Astrocyte (in vitro differentiated cells and primary cell): Measurements from ENCODE around the gene DDN. TPM values are rescaled to one million over a fixed set of nuclear protein-coding genes. Genes with fewer than 3 reads are reported as not detected.

Source experiments
- DNase-seq: peaks from one replicate; pipeline ENCODE4 v3.0.0-alpha.2; 2010; ENCODE audit warnings: low read depth
- FAIRE-seq: peaks from 2 replicates; lab custom pipeline; 2011; peaks lifted over from hg19 to GRCh38; lab: Jason Lieb, UNC
- H2AFZ ChIP-seq: 2 replicates; pipeline ENCODE4 v1.6.0; 2012; ENCODE audit warnings: low read depth, low read length, inconsistent platforms
- H3K27ac ChIP-seq: 2 replicates; pipeline ENCODE4 v1.5.1; 2011; ENCODE audit warnings: low read depth, low read length, inconsistent platforms
- H3K27me3 ChIP-seq: 2 replicates; pipeline ENCODE4 v1.6.0; 2011; ENCODE audit warnings: low read length, inconsistent platforms; ENCODE audit not compliant: insufficient read depth
- H3K36me3 ChIP-seq: 2 replicates; pipeline ENCODE4 v1.5.1; 2011; ENCODE audit warnings: low read length, inconsistent platforms; ENCODE audit not compliant: insufficient read depth
- H3K4me1 ChIP-seq: 2 replicates; pipeline ENCODE4 v1.5.1; 2011; ENCODE audit warnings: low read length, inconsistent platforms; ENCODE audit not compliant: insufficient read depth
- H3K4me2 ChIP-seq: 2 replicates; pipeline ENCODE4 v1.6.0; 2012; ENCODE audit warnings: low read length, inconsistent platforms
- H3K4me3 ChIP-seq: 2 replicates; pipeline ENCODE4 v1.5.1; 2011; ENCODE audit warnings: low read depth, mild to moderate bottlenecking, low read length, inconsistent platforms; ENCODE audit not compliant: insufficient read depth
- H3K79me2 ChIP-seq: 2 replicates; pipeline ENCODE4 v1.6.0; 2012; ENCODE audit warnings: mild to moderate bottlenecking, low read length, inconsistent platforms; ENCODE audit not compliant: insufficient read depth
- H3K9ac ChIP-seq: 2 replicates; pipeline ENCODE4 v1.6.0; 2012; ENCODE audit warnings: mild to moderate bottlenecking, low read length, inconsistent platforms
- H3K9me3 ChIP-seq: 2 replicates; pipeline ENCODE4 v1.5.1; 2012; ENCODE audit warnings: low read depth, mild to moderate bottlenecking, low read length, inconsistent platforms; ENCODE audit not compliant: insufficient read depth
- H4K20me1 ChIP-seq: 2 replicates; pipeline ENCODE4 v1.6.0; 2012; ENCODE audit warnings: low read length, inconsistent platforms; ENCODE audit not compliant: insufficient read depth
- H3K27ac Mint-ChIP-seq: one replicate; pipeline ENCODE4 v1.8.0; 2021; ENCODE audit warnings: mild to moderate bottlenecking, mixed read lengths; ENCODE audit not compliant: unreplicated experiment
- H3K27me3 Mint-ChIP-seq: one replicate; pipeline ENCODE4 v1.8.0; 2021; ENCODE audit warnings: low read depth, mixed read lengths; ENCODE audit not compliant: unreplicated experiment
- H3K36me3 Mint-ChIP-seq: one replicate; pipeline ENCODE4 v1.8.0; 2021; ENCODE audit warnings: low read depth, mixed read lengths; ENCODE audit not compliant: unreplicated experiment
- H3K4me1 Mint-ChIP-seq: one replicate; pipeline ENCODE4 v1.8.0; 2021; ENCODE audit warnings: low read depth, mixed read lengths; ENCODE audit not compliant: unreplicated experiment
- H3K4me3 Mint-ChIP-seq: one replicate; pipeline ENCODE4 v1.8.0; 2021; ENCODE audit warnings: mild to moderate bottlenecking, moderate library complexity, mixed read lengths; ENCODE audit not compliant: unreplicated experiment
- H3K9me3 Mint-ChIP-seq: one replicate; pipeline ENCODE4 v1.8.0; 2021; ENCODE audit warnings: mild to moderate bottlenecking, mixed read lengths; ENCODE audit not compliant: unreplicated experiment
- EZH2 ChIP-seq: IDR thresholded peaks from 2 replicates; pipeline ENCODE4 v1.6.1; 2012; ENCODE audit warnings: mild to moderate bottlenecking, low read length, inconsistent platforms; ENCODE audit not compliant: insufficient read depth
- total RNA-seq: library from RNA; stranded (reverse); gene quantifications from 2 replicates; pipeline ENCODE4 v1.2.1, GENCODE V29; 2021
- TF ChIP-seq, protein P1 (sequence below): IDR thresholded peaks from 2 replicates; pipeline ENCODE4 v1.5.1; 2011; ENCODE audit warnings: low read depth, mild to moderate bottlenecking, inconsistent platforms, low read length, moderate library complexity; ENCODE audit not compliant: insufficient read depth

Gene DDN
- total RNA-seq, 1 donor from 2014 or later, result 0.50 TPM

DNA sequence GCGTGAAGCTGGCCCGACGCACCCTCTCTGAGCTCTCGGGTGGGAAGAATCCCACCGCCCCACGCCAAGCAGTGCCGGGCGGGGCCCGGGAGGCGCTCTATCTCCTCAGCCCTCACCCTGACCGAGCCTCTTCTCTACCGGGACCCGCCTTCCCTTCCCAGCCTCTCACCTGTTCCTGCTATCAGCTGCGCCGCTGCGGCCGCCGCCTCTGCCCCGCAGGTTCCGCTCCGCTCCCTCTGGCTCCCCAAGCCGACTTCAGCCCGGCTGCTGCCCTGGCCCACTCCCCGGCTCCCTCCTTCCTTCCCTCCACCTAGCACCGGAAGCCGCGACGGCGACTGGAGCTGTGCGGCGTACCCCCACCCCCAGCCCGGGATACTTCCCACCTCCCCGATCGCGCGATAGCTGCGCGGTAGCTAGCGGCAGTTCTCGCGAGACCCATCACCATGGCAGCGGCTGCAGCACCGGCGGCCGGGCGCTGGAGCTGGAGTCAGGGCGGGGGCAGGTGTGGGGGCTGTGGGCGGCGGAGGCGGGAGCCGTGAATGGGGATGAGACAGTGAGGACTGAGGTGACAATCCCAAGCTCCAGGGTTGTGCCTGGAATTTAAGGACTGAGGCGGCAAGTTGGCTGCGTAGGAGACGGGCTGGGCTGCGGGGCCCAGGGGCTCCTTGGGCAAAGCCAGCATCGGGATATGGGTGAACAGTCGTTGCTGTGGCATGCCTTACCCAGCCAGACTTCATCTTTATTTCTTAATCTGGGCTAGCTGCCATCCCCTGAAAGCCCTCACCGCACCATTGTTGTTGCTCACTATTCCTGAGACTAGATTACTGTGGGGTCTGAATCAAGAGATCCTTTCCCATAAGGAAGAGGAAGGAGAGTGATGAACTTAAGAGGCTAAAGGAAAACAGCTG is 41.8 kb downstream of the DDN start, which contains the start of gene ARF3:
Gene ARF3 (minus strand): TSS at position 347 of the 908 bp plus-strand sequence. CDS start 16,392 bp downstream, outside the sequence.
- DNase-seq (peak; percentile 74), FAIRE-seq (no peak)
- TF ChIP-seq, protein P1, sequence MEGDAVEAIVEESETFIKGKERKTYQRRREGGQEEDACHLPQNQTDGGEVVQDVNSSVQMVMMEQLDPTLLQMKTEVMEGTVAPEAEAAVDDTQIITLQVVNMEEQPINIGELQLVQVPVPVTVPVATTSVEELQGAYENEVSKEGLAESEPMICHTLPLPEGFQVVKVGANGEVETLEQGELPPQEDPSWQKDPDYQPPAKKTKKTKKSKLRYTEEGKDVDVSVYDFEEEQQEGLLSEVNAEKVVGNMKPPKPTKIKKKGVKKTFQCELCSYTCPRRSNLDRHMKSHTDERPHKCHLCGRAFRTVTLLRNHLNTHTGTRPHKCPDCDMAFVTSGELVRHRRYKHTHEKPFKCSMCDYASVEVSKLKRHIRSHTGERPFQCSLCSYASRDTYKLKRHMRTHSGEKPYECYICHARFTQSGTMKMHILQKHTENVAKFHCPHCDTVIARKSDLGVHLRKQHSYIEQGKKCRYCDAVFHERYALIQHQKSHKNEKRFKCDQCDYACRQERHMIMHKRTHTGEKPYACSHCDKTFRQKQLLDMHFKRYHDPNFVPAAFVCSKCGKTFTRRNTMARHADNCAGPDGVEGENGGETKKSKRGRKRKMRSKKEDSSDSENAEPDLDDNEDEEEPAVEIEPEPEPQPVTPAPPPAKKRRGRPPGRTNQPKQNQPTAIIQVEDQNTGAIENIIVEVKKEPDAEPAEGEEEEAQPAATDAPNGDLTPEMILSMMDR, result no peak
- no peak for TF ChIP-seq EZH2
- Histone ChIP-seq H3K27ac (peak within 1 kb of the TSS; percentile 74), H3K4me1 (peaks cover 15% of the 10 kb centered on the region), H4K20me1 (peaks cover 39% of the 10 kb centered on the region), H3K27me3 (peaks cover 3% of the 10 kb centered on the region), H2AFZ (peak within 1 kb of the TSS; percentile 90), H3K79me2 (peaks cover 48% of the 10 kb centered on the region), H3K4me2 (peak within 1 kb of the TSS; percentile 93), H3K36me3 (peaks cover 10% of the 10 kb centered on the region), H3K9me3 (no peaks in the 10 kb centered on the region), H3K9ac (peak within 1 kb of the TSS; percentile 93), H3K4me3 (peak within 1 kb of the TSS; percentile 88)
- H3K4me1 Mint-ChIP-seq, result peaks cover 24% of the 10 kb centered on the region
- no peaks in the 10 kb centered on the region for H3K9me3 Mint-ChIP-seq
- no peaks in the 10 kb centered on the region for H3K27me3 Mint-ChIP-seq
- peak within 1 kb of the TSS; percentile 97 for H3K27ac Mint-ChIP-seq
- peaks cover 1% of the 10 kb centered on the region for H3K36me3 Mint-ChIP-seq
- peak within 1 kb of the TSS; percentile 97 for H3K4me3 Mint-ChIP-seq

DNA sequence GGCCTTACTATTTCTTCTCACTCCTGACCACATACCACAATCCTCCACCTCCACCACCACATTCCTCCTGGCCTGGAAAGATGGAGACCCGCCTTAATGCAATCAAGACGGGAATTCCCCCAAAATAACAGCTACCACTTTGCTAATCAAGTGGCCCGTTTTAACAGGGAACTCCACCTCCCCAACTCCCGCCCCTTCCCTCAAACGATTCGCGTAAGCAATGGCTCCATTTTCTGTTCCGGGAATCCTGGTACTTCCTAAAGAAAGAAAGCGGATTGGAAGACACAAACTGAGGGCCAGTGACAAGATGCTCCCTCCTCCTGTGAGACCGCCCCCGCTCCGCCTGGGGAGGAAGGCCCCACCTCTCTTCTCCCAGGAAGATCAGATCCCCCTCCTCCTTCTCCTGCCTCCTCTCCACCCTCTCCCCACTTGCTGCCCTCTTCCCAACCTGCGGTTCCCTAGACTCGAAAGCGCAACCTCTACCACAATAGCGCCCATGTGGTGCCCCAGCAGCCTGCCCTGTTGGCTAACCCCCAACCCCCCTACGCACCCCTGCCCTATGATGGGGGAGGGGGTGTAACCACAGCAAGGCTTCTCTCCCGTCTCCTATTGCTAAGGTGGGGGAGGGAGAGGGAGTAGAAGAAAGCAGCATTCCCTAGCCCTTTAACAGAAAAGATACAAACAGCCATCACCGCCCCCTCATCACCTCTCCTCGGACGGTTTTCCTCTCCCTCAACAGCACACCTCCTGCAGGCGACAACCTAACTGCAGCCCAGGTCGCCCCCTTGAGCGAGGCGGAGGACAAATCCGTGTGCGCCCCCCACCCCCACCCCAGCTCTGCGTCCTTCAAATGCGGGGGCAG is 42.7 kb downstream of the DDN start:
- peak overlapping the region; percentile 93 for H3K9ac ChIP-seq
- H3K4me2 ChIP-seq, result peak overlapping the region; percentile 93
- FAIRE-seq (no peak), DNase-seq (peak; percentile 98)
- H3K79me2 ChIP-seq, result peaks cover 56% of the 10 kb centered on the region
- TF ChIP-seq, protein P1, result no peak
- TF ChIP-seq EZH2, result no peak
- peak overlapping the region; percentile 80 for H2AFZ ChIP-seq
- peaks cover 3% of the 10 kb centered on the region for H3K27me3 ChIP-seq
- no peaks in the 10 kb centered on the region for H3K9me3 ChIP-seq
- peaks cover 15% of the 10 kb centered on the region for H3K4me1 ChIP-seq
- peaks cover 23% of the 10 kb centered on the region for H3K4me1 Mint-ChIP-seq
- H3K27ac ChIP-seq, result peak overlapping the region; percentile 74
- peak overlapping the region; percentile 88 for H3K4me3 ChIP-seq
- peaks cover 48% of the 10 kb centered on the region for H4K20me1 ChIP-seq
- H3K4me3 Mint-ChIP-seq, result peak overlapping the region; percentile 97
- peaks cover 7% of the 10 kb centered on the region for H3K36me3 Mint-ChIP-seq
- no peaks in the 10 kb centered on the region for H3K9me3 Mint-ChIP-seq
- H3K27me3 Mint-ChIP-seq, result no peaks in the 10 kb centered on the region
- H3K36me3 ChIP-seq, result peaks cover 15% of the 10 kb centered on the region
- H3K27ac Mint-ChIP-seq, result peak overlapping the region; percentile 97
